ENCODE data around the gene NOLC1.

DNA sequence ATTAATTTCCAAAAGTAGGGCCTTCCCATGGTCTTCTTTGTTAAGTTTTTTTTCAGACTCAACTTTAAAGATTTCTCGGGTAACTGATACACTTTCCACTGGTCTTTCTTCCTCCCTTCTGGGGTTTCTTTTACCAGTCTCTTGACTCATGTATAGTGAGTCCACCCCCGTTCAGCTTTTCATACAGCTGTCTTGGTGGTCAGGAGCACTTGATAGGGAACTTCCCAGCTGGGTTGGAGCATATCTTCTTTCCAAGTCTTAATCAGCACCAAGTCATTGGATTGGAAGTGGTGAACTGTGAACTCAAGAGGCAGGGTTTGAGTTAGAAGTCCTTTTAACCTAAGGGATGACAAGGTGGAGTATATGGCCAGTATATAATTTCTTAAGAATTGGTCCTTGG is 44.7 kb downstream of the NOLC1 start:
- TF ChIP-seq POLR2AphosphoS5 (IDR thresholded peaks at IDR 0.05; ENCODE audit: low read depth, low read length) (no peak), POLR2A (IDR thresholded peaks at IDR 0.05; ENCODE audit: low read depth, low read length) (no peak), TAF1 (IDR thresholded peaks at IDR 0.05; ENCODE audit: low read depth, low read length) (no peak), SPI1 (IDR thresholded peaks at IDR 0.05; ENCODE audit: low read depth, low read length) (no peak)

All from GM12891 (cell line).